RWPE2 (cell line): ENCODE measurements around the gene DSCAM.

Source experiments
- ATAC-seq: fragments of 200-7000 bp; cut with Tn5 transposase; 3 replicates; pipeline ENCODE4 v1.9.1; 2021; ENCODE audit warnings: low read depth
- DNase-seq: peaks from one replicate; pipeline ENCODE4 v3.0.0-alpha.2; 2020; ENCODE audit warnings: low spot score
- H3K27ac ChIP-seq: fragments of 450-650 bp; 2 replicates; pipeline ENCODE4 v1.5.1; 2017; ENCODE audit warnings: mild to moderate bottlenecking; ENCODE audit not compliant: poor library complexity, severe bottlenecking
- H3K27me3 ChIP-seq: fragments of 250-450 bp; sonication (Bioruptor Pico); 2 replicates; pipeline ENCODE4 v1.5.1; 2021; ENCODE audit warnings: mild to moderate bottlenecking, moderate library complexity; ENCODE audit not compliant: insufficient read depth, poor library complexity, severe bottlenecking
- H3K36me3 ChIP-seq: fragments of 250-450 bp; sonication (Bioruptor Pico); 2 replicates; pipeline ENCODE4 v1.5.1; 2020; ENCODE audit warnings: low read depth, mild to moderate bottlenecking, moderate library complexity
- H3K4me1 ChIP-seq: fragments of 250-450 bp; sonication (Bioruptor Pico); 2 replicates; pipeline ENCODE4 v1.5.1; 2021; ENCODE audit warnings: mild to moderate bottlenecking, moderate library complexity; ENCODE audit not compliant: insufficient read depth, poor library complexity, severe bottlenecking
- H3K4me3 ChIP-seq: fragments of 250-450 bp; sonication (Bioruptor Pico); 2 replicates; pipeline ENCODE4 v1.5.1; 2021; ENCODE audit warnings: mild to moderate bottlenecking, moderate library complexity; ENCODE audit not compliant: severe bottlenecking
- H3K9me3 ChIP-seq: fragments of 250-450 bp; sonication (Bioruptor Pico); 2 replicates; pipeline ENCODE4 v1.5.1; 2021; ENCODE audit warnings: mild to moderate bottlenecking, moderate library complexity; ENCODE audit not compliant: severe bottlenecking
- TF ChIP-seq, protein P1 (sequence below): fragments of 450-650 bp; IDR thresholded peaks from one replicate; pipeline ENCODE4 v1.5.1; 2017; ENCODE audit warnings: mild to moderate bottlenecking, moderate library complexity; ENCODE audit not compliant: poor library complexity, severe bottlenecking

DSCAM gene

DNA sequence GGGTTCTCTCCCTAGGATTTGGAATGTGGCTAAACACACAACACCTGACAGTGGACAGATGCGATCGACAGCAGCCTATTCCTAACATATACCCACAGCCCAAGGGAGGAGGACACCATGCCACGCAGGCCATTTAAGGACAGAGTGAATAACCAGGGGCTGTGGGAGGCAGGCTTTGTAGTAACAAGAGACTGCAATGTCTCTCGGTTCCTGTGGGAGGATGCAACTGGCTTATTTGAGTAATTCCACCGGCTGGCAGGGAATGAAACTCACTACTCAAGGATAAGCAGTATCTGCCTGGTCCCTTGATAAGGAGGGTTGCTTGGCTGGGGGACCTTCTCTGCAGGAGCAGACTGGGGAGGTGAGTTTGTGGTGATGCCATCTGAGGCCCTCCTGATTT is 870.2 kb downstream of the DSCAM start:
- TF ChIP-seq, protein P1, sequence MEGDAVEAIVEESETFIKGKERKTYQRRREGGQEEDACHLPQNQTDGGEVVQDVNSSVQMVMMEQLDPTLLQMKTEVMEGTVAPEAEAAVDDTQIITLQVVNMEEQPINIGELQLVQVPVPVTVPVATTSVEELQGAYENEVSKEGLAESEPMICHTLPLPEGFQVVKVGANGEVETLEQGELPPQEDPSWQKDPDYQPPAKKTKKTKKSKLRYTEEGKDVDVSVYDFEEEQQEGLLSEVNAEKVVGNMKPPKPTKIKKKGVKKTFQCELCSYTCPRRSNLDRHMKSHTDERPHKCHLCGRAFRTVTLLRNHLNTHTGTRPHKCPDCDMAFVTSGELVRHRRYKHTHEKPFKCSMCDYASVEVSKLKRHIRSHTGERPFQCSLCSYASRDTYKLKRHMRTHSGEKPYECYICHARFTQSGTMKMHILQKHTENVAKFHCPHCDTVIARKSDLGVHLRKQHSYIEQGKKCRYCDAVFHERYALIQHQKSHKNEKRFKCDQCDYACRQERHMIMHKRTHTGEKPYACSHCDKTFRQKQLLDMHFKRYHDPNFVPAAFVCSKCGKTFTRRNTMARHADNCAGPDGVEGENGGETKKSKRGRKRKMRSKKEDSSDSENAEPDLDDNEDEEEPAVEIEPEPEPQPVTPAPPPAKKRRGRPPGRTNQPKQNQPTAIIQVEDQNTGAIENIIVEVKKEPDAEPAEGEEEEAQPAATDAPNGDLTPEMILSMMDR, result no peak
- ATAC-seq (no peak), DNase-seq (no peak)
- Histone ChIP-seq H3K4me1 (no peaks in the 10 kb centered on the region), H3K27ac (no peak overlapping the region), H3K4me3 (no peak overlapping the region), H3K27me3 (peaks cover 3% of the 10 kb centered on the region), H3K9me3 (no peaks in the 10 kb centered on the region), H3K36me3 (no peaks in the 10 kb centered on the region)

DNA sequence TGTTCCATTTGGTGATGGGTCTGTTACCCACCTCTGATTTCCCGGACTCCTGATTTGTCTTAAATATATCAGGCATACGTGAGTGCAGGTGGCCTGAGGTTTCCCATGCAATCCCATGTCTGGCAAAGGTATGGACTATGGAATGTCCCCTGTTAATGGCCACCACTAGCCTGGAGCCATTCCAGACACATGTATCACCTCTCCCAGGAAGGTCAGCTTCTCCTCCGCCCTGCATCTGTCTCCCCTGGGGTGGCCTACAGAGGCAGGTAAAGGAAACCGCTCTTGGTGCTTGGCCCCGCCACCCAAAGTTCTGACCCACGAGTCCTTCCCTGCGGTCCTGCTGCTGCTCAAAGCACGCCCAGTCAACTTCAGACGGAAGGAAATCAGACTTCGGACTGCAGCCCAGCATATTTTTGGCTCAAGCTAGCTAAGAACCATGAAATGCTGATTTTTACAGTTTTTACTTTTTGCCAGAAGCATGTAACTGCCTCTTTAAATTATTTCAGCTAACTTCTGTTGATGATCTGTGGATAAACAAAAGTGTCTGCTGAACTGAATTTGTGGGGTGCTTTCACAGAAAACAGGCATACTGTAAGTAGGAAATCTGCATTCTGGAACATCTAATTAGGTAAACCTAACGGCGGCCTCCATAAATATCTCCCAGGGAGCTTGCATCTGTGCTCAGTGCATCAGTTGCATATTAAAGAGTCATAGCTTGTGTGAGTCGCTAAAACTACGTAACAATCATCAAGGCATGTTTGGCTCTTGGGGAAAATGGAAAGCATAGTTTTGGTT is 873.8 kb downstream of the DSCAM start:
- H3K4me3 ChIP-seq, result no peak overlapping the region
- H3K27me3 ChIP-seq, result no peaks in the 10 kb centered on the region
- ATAC-seq (no peak), DNase-seq (no peak)
- no peaks in the 10 kb centered on the region for H3K9me3 ChIP-seq
- TF ChIP-seq, protein P1, result no peak
- H3K36me3 ChIP-seq, result no peaks in the 10 kb centered on the region
- no peak overlapping the region for H3K27ac ChIP-seq
- no peaks in the 10 kb centered on the region for H3K4me1 ChIP-seq

DNA sequence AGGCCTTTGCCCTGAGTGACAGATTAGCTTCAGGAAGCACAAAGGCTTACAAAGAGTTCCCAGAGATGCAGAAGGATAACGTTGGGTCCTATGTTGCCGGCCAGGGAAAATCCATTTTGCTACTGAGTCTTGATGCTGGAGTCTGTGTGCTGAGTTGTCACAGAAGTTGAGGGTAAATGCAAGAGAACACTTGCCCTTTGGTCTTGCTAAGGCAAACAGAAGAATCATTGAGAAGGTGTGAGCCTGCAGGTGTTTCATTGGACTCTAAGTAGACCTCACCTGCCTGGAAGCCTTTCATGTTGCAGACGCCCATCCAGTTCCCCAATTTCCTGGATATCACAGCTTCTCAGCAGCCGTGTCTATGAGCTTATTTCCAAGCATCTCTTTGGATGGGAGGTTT is 874.5 kb downstream of the DSCAM start:
- ATAC-seq, result no peak
- no peaks in the 10 kb centered on the region for H3K36me3 ChIP-seq
- H3K27me3 ChIP-seq, result no peaks in the 10 kb centered on the region
- H3K4me3 ChIP-seq, result no peak overlapping the region
- TF ChIP-seq, protein P1, result no peak
- H3K27ac ChIP-seq, result no peak overlapping the region
- no peaks in the 10 kb centered on the region for H3K9me3 ChIP-seq
- DNase-seq, result no peak
- no peaks in the 10 kb centered on the region for H3K4me1 ChIP-seq

DNA sequence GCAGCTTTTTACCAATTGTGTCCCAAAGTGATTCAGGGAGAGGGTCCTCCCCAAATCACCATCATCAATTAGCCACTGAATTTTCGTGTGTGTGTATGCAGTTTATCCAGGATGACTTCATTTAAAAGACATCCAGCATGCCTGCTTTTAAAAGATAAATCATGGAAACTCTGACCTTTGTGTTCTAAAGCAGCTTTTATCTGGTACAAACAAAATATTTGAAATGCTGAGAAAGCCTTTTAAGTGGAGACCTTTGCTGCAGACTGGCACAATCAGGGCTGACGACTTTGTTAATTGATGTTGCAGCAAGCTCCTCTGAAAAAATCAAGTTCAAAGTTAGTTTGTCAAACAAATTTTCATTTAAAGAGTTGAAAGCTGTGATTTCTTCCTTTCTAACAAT is 875.0 kb downstream of the DSCAM start:
- Histone ChIP-seq H3K4me3 (no peak overlapping the region), H3K27me3 (no peaks in the 10 kb centered on the region), H3K36me3 (no peaks in the 10 kb centered on the region), H3K9me3 (no peaks in the 10 kb centered on the region), H3K27ac (no peak overlapping the region), H3K4me1 (no peaks in the 10 kb centered on the region)
- TF ChIP-seq, protein P1, result no peak
- DNase-seq (no peak), ATAC-seq (no peak)

DNA sequence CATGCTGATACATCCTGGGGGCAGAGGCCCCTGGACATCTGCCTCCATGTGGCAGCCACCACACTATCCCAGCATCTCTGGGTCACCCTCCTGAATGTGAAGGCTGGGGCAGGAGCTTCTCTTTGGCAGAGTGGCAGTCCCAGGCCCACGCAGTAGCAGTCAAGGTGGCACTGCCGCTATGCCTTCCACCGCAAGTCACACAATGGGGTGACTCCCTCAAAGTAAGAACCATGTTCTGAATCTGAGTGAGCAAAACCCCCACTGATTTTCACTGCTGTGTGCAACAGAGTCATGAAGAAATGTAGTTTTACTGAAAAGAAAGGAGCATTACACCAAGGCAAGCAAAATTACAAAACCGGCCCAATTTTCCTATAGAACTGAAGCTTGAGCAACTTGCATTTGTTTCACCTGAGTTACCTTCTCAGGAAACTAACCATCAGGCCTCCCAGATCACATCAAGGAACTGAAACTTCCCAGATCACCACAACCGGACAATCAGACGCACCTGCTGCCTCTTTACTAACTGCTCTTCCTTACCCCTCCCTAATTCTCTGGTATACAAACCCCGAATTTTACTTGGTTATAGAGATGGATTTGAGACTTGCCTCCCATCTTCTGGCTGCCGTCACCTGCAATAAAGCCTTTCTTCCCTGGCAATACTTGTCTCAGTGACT is 877.1 kb downstream of the DSCAM start:
- H3K4me3 ChIP-seq, result no peak overlapping the region
- no peak for DNase-seq
- no peaks in the 10 kb centered on the region for H3K4me1 ChIP-seq
- no peak overlapping the region for H3K27ac ChIP-seq
- no peak for ATAC-seq
- H3K9me3 ChIP-seq, result no peaks in the 10 kb centered on the region
- H3K27me3 ChIP-seq, result no peaks in the 10 kb centered on the region
- TF ChIP-seq, protein P1, result no peak
- no peaks in the 10 kb centered on the region for H3K36me3 ChIP-seq
